ENCODE results near the gene NNAT.

The NNAT gene

DNA sequence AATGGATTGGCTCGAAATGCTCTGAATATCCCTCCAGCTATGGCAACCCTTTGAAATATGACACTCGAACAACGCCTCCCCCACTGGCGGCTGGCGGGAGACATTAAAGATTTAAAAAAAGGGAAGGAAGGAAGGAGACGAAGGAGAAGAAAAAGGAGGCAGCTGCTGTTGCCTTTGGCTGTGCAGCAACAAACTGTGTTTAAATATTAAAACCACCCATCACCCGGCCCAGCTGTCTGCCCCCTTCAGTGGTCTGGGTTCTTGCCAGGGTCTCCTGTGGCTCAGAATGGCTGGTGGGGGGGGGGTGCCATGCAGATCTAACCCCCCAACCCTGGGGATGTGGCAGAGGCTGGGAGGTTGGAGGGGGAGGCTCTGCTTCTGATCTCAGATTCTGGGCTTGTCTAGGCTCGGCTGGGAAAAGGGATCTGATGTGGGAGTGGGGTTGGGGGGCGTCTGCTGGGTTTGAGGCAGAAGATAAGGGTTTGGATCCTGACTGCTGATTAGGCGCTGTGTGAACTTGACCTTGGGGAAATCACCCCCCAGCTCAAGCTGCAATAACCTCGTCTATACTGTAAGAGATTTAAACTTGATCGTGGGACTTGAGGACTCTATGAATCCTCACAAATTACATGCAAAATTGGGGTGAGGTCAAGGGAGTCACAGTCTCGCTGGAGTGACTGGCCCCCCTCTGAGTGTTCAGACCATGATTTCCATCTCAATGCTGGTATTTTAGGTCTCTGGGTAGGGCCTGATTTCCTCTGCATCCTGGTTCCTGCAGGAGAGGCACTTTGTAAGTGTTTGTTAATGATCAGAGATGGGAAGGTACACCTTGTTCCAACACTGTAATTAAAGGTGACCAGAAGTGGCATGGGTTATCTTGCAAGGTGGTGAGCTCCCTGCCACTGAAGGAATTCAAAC lies 46.9 kb downstream of the NNAT start:
- TF ChIP-seq, protein P1, sequence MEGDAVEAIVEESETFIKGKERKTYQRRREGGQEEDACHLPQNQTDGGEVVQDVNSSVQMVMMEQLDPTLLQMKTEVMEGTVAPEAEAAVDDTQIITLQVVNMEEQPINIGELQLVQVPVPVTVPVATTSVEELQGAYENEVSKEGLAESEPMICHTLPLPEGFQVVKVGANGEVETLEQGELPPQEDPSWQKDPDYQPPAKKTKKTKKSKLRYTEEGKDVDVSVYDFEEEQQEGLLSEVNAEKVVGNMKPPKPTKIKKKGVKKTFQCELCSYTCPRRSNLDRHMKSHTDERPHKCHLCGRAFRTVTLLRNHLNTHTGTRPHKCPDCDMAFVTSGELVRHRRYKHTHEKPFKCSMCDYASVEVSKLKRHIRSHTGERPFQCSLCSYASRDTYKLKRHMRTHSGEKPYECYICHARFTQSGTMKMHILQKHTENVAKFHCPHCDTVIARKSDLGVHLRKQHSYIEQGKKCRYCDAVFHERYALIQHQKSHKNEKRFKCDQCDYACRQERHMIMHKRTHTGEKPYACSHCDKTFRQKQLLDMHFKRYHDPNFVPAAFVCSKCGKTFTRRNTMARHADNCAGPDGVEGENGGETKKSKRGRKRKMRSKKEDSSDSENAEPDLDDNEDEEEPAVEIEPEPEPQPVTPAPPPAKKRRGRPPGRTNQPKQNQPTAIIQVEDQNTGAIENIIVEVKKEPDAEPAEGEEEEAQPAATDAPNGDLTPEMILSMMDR (conservative IDR thresholded peaks at IDR 0.05) = no peak
- no peak for TF ChIP-seq ZFX (IDR thresholded peaks at IDR 0.05)
- no peak overlapping the region for H3K27ac ChIP-seq

DNA sequence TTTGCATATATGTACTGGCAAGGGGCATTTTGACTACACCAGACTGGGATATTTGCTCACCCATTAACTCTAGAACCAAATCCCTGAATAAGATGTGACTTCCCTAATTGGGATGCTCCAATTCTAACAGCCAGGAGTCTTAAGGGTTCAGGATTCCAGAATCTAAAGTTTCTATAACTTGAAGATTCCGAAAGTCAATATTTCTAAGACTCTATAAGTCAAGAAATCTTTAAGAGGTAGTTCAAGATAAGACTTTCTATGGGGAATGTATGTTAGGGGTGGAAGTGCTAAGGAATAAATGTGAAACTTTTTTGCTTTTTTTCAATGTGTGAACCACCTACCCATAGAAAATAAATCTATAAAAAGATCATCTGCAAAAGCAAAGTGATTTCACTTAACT lies 49.4 kb downstream of the NNAT start:
- no peak overlapping the region for H3K27ac ChIP-seq
- TF ChIP-seq ZFX (IDR thresholded peaks at IDR 0.05) = no peak
- TF ChIP-seq, protein P1 (conservative IDR thresholded peaks at IDR 0.05) = no peak

DNA sequence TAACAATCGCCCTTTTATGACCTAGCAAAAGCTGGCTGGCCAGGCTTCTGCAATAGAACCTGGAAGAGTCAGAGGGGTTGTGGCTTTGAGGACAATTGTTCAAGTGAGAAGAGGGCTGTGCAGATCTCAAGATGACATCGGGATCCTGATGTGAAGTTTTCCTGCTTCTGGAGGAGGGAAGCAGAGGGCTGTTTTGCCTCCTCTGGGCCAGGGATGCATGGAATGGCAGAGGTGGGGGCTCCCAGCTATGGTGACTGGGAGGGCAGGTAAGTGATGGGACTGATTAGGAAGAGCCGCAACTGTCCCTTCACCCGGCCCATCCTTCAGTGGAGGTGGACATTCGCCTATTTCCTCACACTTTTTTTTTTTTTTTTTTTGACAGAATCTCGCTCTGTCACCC lies 50.0 kb downstream of the NNAT start:
- TF ChIP-seq ZFX (IDR thresholded peaks at IDR 0.05) = no peak
- TF ChIP-seq, protein P1 (conservative IDR thresholded peaks at IDR 0.05) = no peak
- no peak overlapping the region for H3K27ac ChIP-seq
